Measurements from ENCODE around the gene GBF1.

GBF1 gene

DNA sequence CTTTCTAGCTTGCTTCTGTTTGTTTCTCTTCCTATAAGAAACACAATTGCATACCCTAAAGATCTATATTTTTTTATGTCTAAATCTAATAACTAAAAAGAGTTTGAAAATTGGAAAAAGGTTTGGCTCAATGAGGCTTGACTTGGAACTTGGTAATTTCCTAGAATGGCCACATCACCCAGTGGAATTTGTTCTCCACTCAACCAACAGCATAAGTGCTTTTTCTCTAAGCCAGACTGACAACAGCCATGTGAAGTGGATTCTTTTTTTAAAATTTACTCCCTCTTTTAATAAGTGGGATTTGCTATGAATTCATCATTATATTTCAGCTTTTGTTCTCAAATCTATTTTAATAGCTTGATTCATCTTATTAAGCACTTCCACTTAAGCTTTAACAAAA is 33.8 kb downstream of the GBF1 start:
- no peak for ATAC-seq (ENCODE audit: insufficient read depth, low read depth)
- peaks cover 32% of the 10 kb centered on the region for H4K20me1 ChIP-seq (ENCODE audit: insufficient read depth, low read length)
- H3K79me2 ChIP-seq (ENCODE audit: insufficient read depth, low read length): peaks cover 75% of the 10 kb centered on the region
- H3K9me3 ChIP-seq (ENCODE audit: insufficient read depth, low read length, severe bottlenecking): no peaks in the 10 kb centered on the region
- peaks cover 10% of the 10 kb centered on the region; the same call in 1 of the 2 replicates for H3K36me3 ChIP-seq (ENCODE audit: insufficient read depth, low read length)
- H3K27me3 ChIP-seq (ENCODE audit: insufficient read depth, low read length, poor library complexity): no peaks in the 10 kb centered on the region
- no peak overlapping the region for H2AFZ ChIP-seq (ENCODE audit: low read depth, low read length)
- no peaks in the 10 kb centered on the region; the same call in 1 of the 2 replicates for H3K4me1 ChIP-seq (ENCODE audit: insufficient read depth, low read length)
- DNase-seq: no peak
- no peak overlapping the region for H3K27ac ChIP-seq (ENCODE audit: low read length)
- no peak overlapping the region for H3K9ac ChIP-seq (ENCODE audit: low read depth, low read length)
- TF ChIP-seq, protein P1, sequence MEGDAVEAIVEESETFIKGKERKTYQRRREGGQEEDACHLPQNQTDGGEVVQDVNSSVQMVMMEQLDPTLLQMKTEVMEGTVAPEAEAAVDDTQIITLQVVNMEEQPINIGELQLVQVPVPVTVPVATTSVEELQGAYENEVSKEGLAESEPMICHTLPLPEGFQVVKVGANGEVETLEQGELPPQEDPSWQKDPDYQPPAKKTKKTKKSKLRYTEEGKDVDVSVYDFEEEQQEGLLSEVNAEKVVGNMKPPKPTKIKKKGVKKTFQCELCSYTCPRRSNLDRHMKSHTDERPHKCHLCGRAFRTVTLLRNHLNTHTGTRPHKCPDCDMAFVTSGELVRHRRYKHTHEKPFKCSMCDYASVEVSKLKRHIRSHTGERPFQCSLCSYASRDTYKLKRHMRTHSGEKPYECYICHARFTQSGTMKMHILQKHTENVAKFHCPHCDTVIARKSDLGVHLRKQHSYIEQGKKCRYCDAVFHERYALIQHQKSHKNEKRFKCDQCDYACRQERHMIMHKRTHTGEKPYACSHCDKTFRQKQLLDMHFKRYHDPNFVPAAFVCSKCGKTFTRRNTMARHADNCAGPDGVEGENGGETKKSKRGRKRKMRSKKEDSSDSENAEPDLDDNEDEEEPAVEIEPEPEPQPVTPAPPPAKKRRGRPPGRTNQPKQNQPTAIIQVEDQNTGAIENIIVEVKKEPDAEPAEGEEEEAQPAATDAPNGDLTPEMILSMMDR (IDR thresholded peaks at IDR 0.05; ENCODE audit: borderline replicate concordance, extremely low read depth, low read length, poor library complexity, severe bottlenecking): no peak
- TF ChIP-seq EZH2 (IDR thresholded peaks at IDR 0.05; ENCODE audit: borderline replicate concordance, low read depth, low read length, severe bottlenecking): no peak
- H3K4me3 ChIP-seq (ENCODE audit: low read depth in 1 of 2, low read length in 2 of 2): no peak overlapping the region
- H3K4me2 ChIP-seq (ENCODE audit: insufficient read depth, low read length): no peak overlapping the region

DNA sequence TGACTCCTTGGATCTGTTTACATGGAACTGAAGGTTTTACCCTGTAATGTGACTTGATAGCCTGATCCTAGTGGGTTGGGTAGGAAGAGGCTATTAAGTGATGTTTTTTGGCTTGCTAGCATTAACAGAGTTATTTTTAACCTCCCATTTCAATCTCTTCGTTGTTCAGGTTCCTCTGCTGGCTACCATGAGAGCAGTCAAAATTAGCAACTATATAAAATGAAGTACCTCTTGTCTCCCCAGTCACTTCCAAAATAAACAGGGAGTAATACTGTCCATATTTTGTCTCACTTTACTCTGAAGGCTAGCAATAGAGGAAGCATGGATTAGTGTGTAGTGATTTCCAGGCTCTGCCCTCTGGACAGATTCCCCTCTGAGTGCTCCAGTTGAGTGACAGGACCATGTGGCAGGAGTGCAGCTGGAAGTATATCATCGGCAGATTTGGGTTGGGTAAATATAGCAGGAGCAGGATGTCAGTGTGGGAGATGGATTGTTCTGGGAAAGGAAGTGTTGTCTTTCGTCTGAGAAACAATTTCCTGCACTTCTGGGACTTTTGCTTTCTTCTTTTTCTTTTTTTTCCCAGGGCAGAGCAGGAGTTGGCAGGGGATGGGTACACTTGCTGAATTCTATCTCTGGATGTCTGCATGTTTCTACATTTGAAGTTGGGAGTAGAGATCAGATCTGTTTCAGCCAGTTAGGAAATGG is 35.2 kb downstream of the GBF1 start:
- no peak overlapping the region for H3K4me3 ChIP-seq (ENCODE audit: low read depth in 1 of 2, low read length in 2 of 2)
- H3K9me3 ChIP-seq (ENCODE audit: insufficient read depth, low read length, severe bottlenecking): no peaks in the 10 kb centered on the region

DNA sequence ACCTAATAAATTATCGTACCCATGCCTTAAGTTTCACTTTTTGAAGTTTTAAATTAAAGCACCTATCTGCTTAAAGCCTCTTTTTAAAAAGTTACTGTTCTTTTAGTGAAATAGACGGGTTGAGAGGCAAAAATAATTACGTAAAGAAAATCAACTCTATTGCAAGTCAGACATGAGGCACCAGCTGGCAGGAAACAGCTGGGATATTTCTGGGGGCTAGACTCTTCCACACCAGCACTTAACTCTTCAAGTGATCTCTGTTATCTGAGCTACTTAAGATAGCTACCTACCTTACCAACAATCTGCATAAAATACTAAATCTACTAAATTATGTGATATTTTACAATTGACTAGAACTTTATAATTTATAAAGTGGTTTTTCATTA is 35.8 kb downstream of the GBF1 start:
- Histone ChIP-seq H3K4me2 (ENCODE audit: insufficient read depth, low read length) (no peak overlapping the region), H4K20me1 (ENCODE audit: insufficient read depth, low read length) (peaks cover 34% of the 10 kb centered on the region), H3K4me3 (ENCODE audit: low read depth in 1 of 2, low read length in 2 of 2) (no peak overlapping the region)

More for the DNA sequence above, 35.2 kb downstream of the GBF1 start:
- Histone ChIP-seq H3K27ac (ENCODE audit: low read length) (no peak overlapping the region), H4K20me1 (ENCODE audit: insufficient read depth, low read length) (peaks cover 34% of the 10 kb centered on the region), H3K9ac (ENCODE audit: low read depth, low read length) (no peak overlapping the region), H3K27me3 (ENCODE audit: insufficient read depth, low read length, poor library complexity) (no peaks in the 10 kb centered on the region), H2AFZ (ENCODE audit: low read depth, low read length) (no peak overlapping the region), H3K36me3 (ENCODE audit: insufficient read depth, low read length) (peaks cover 10% of the 10 kb centered on the region; the same call in 1 of the 2 replicates), H3K4me2 (ENCODE audit: insufficient read depth, low read length) (no peak overlapping the region), H3K79me2 (ENCODE audit: insufficient read depth, low read length) (peaks cover 76% of the 10 kb centered on the region), H3K4me1 (ENCODE audit: insufficient read depth, low read length) (no peaks in the 10 kb centered on the region; the same call in 1 of the 2 replicates)
- no peak for TF ChIP-seq EZH2 (IDR thresholded peaks at IDR 0.05; ENCODE audit: borderline replicate concordance, low read depth, low read length, severe bottlenecking)
- TF ChIP-seq, protein P1 (IDR thresholded peaks at IDR 0.05; ENCODE audit: borderline replicate concordance, extremely low read depth, low read length, poor library complexity, severe bottlenecking): no peak
- ATAC-seq (ENCODE audit: insufficient read depth, low read depth): no peak
- no peak for DNase-seq

More for the DNA sequence above, 35.8 kb downstream of the GBF1 start:
- Histone ChIP-seq H3K36me3 (ENCODE audit: insufficient read depth, low read length) (peaks cover 12% of the 10 kb centered on the region; the same call in 1 of the 2 replicates), H3K4me1 (ENCODE audit: insufficient read depth, low read length) (no peaks in the 10 kb centered on the region; the same call in 1 of the 2 replicates), H3K27me3 (ENCODE audit: insufficient read depth, low read length, poor library complexity) (no peaks in the 10 kb centered on the region), H3K27ac (ENCODE audit: low read length) (no peak overlapping the region), H3K79me2 (ENCODE audit: insufficient read depth, low read length) (peaks cover 77% of the 10 kb centered on the region), H3K9me3 (ENCODE audit: insufficient read depth, low read length, severe bottlenecking) (no peaks in the 10 kb centered on the region), H2AFZ (ENCODE audit: low read depth, low read length) (no peak overlapping the region), H3K9ac (ENCODE audit: low read depth, low read length) (no peak overlapping the region)
- TF ChIP-seq EZH2 (IDR thresholded peaks at IDR 0.05; ENCODE audit: borderline replicate concordance, low read depth, low read length, severe bottlenecking): no peak
- TF ChIP-seq, protein P1 (IDR thresholded peaks at IDR 0.05; ENCODE audit: borderline replicate concordance, extremely low read depth, low read length, poor library complexity, severe bottlenecking): no peak
- DNase-seq (no peak), ATAC-seq (ENCODE audit: insufficient read depth, low read depth) (no peak)
